GM23338 (cell line): Measurements from ENCODE around the gene SASH1. TPM values are rescaled to one million over a fixed set of nuclear protein-coding genes. Genes with fewer than 3 reads are reported as not detected.

ENCODE experiments used
- ATAC-seq: fragments of 200-7000 bp; cut with Tn5 transposase; 3 replicates; pipeline ENCODE4 v1.9.1; 2020
- DNase-seq: peaks from one replicate; pipeline ENCODE4 v3.0.0-alpha.2; 2015; ENCODE audit warnings: low spot score
- H2AFZ ChIP-seq: fragments of 200-600 bp; sonication (generic); 2 replicates; pipeline ENCODE4 v1.8.0; 2016; ENCODE audit warnings: antibody characterized with exemption, mild to moderate bottlenecking, moderate library complexity
- H3F3A ChIP-seq: fragments of 200-600 bp; sonication (generic); replicated peaks from 2 replicates; pipeline ENCODE4 v1.8.0; 2017; ENCODE audit warnings: antibody characterized with exemption, mixed run types, low read depth
- H3K27ac ChIP-seq: fragments of 200-600 bp; sonication (generic); 2 replicates; pipeline ENCODE4 v1.6.1; 2016; ENCODE audit warnings: low read depth
- H3K27me3 ChIP-seq: fragments of 200-600 bp; sonication (generic); 2 replicates; pipeline ENCODE4 v1.8.0; 2016; ENCODE audit warnings: mild to moderate bottlenecking, mixed run types, moderate library complexity; ENCODE audit not compliant: insufficient read depth
- H3K36me3 ChIP-seq: fragments of 200-600 bp; sonication (generic); 2 replicates; pipeline ENCODE4 v1.8.0; 2016; ENCODE audit warnings: mild to moderate bottlenecking; ENCODE audit not compliant: insufficient read depth
- H3K4me1 ChIP-seq: fragments of 200-600 bp; sonication (generic); 2 replicates; pipeline ENCODE4 v1.8.0; 2016; ENCODE audit warnings: mild to moderate bottlenecking, moderate library complexity; ENCODE audit not compliant: insufficient read depth
- H3K4me2 ChIP-seq: fragments of 200-600 bp; sonication (generic); 2 replicates; pipeline ENCODE4 v1.7.1; 2017; ENCODE audit warnings: mixed run types
- H3K4me3 ChIP-seq: fragments of 200-600 bp; sonication (generic); 2 replicates; pipeline ENCODE4 v1.6.1; 2016; ENCODE audit warnings: mixed run types
- H3K79me2 ChIP-seq: fragments of 200-600 bp; sonication (generic); replicated peaks from 2 replicates; pipeline ENCODE4 v1.8.0; 2017; ENCODE audit warnings: mild to moderate bottlenecking; ENCODE audit not compliant: insufficient read depth
- H3K9me2 ChIP-seq: fragments of 200-600 bp; sonication (generic); 2 replicates; pipeline ENCODE4 v1.8.0; 2017; ENCODE audit not compliant: insufficient read depth
- H4K20me1 ChIP-seq: fragments of 200-600 bp; sonication (generic); replicated peaks from 2 replicates; pipeline ENCODE4 v1.8.0; 2017; ENCODE audit warnings: mild to moderate bottlenecking; ENCODE audit not compliant: insufficient read depth
- H3K27ac Mint-ChIP-seq: 2 replicates; pipeline ENCODE4 v1.8.0; 2020; ENCODE audit warnings: inconsistent platforms, mild to moderate bottlenecking, moderate library complexity, mixed read lengths
- H3K27me3 Mint-ChIP-seq: 3 replicates; pipeline ENCODE4 v1.8.0; 2022; ENCODE audit warnings: low read depth, mild to moderate bottlenecking, moderate library complexity, mixed read lengths, inconsistent platforms; ENCODE audit not compliant: insufficient read depth, poor library complexity
- H3K36me3 Mint-ChIP-seq: 3 replicates; pipeline ENCODE4 v1.8.0; 2021; ENCODE audit warnings: low read depth, mild to moderate bottlenecking, inconsistent platforms, moderate library complexity, mixed read lengths
- H3K4me1 Mint-ChIP-seq: 3 replicates; pipeline ENCODE4 v1.8.0; 2020; ENCODE audit warnings: mild to moderate bottlenecking, inconsistent platforms, mixed read lengths
- H3K4me3 Mint-ChIP-seq: 3 replicates; pipeline ENCODE4 v1.8.0; 2021; ENCODE audit warnings: moderate library complexity, mild to moderate bottlenecking, inconsistent platforms, mixed read lengths
- H3K9me3 Mint-ChIP-seq: 3 replicates; pipeline ENCODE4 v1.8.0; 2020; ENCODE audit warnings: moderate library complexity, mild to moderate bottlenecking, inconsistent platforms, mixed read lengths
- CREB1 ChIP-seq: fragments of 250-450 bp; sonication (Bioruptor Pico); IDR thresholded peaks from 2 replicates; pipeline ENCODE4 v1.5.0; 2020; ENCODE audit warnings: low read depth, mild to moderate bottlenecking, moderate library complexity
- CTCF ChIP-seq, 2 experiments: fragments of 200-600 bp in 1 of 2; sonication (generic) in 1 of 2; conservative IDR thresholded peaks; 2 replicates each; pipeline versions ENCODE4 v1.5.1 to v1.6.1; 2016 to 2017; ENCODE audit warnings: antibody characterized with exemption in 2 of 2, low read depth in 2 of 2, mild to moderate bottlenecking in 2 of 2, moderate library complexity in 1 of 2
- ETS1 ChIP-seq: IDR thresholded peaks from 2 replicates; pipeline ENCODE4 v1.6.1; 2016; ENCODE audit warnings: antibody characterized with exemption
- EZH2phosphoT487 ChIP-seq: fragments of 200-600 bp; sonication (generic); IDR thresholded peaks from one replicate; pipeline ENCODE4 v1.8.1; 2018; ENCODE audit warnings: antibody characterized with exemption; ENCODE audit not compliant: unreplicated experiment
- JUNB ChIP-seq: IDR thresholded peaks from one replicate; pipeline ENCODE4 v1.6.1; 2016; ENCODE audit warnings: antibody characterized with exemption; ENCODE audit not compliant: unreplicated experiment
- POLR2AphosphoS5 ChIP-seq: IDR thresholded peaks from 2 replicates; pipeline ENCODE4 v1.6.1; 2016; ENCODE audit warnings: antibody characterized with exemption, low read depth
- REST ChIP-seq: IDR thresholded peaks from one replicate; pipeline ENCODE4 v1.6.1; 2018; ENCODE audit warnings: antibody characterized with exemption; ENCODE audit not compliant: unreplicated experiment
- STAT1 ChIP-seq: IDR thresholded peaks from one replicate; pipeline ENCODE4 v1.6.1; 2016; ENCODE audit warnings: antibody characterized with exemption; ENCODE audit not compliant: unreplicated experiment
- ZNF114 ChIP-seq: fragments of 250-450 bp; sonication (Bioruptor Pico); IDR thresholded peaks from 2 replicates; pipeline ENCODE4 v1.5.0; 2020; ENCODE audit warnings: mild to moderate bottlenecking, moderate library complexity
- ZNF462 ChIP-seq: fragments of 250-450 bp; sonication (Bioruptor Pico); IDR thresholded peaks from 2 replicates; pipeline ENCODE4 v1.5.0; 2020; ENCODE audit warnings: mild to moderate bottlenecking, moderate library complexity
- polyA plus RNA-seq: library from polyadenylated mRNA; unstranded; fragments of >200 nt; fragmentation: Nextera tagmentation; extraction: Ambion mirVana; gene quantifications from 2 replicates; pipeline ENCODE4 v1.2.1, GENCODE V29; 2016
- total RNA-seq: library from RNA; depleted of rRNA; stranded (reverse); fragments of >200 nt; shearing (Covaris generic); gene quantifications from 2 replicates; pipeline ENCODE4 v1.2.3, GENCODE V29; 2014

SASH1 gene
- total and polyA plus RNA-seq, 2 experiments from 2014 or later, result 8.2 to 30.2 TPM

GRCh38 chr6:148385379-148385778, 42.7 kb downstream of the SASH1 start:
- Mint-ChIP-seq H3K4me1 (peaks cover 39% of the 10 kb centered on the region), H3K27ac (peak overlapping the region; percentile 21; the same call in 1 of the 2 replicates), H3K9me3 (no peaks in the 10 kb centered on the region; the same call in 2 of the 3 replicates), H3K27me3 (peaks cover 10% of the 10 kb centered on the region), H3K36me3 (peaks cover 9% of the 10 kb centered on the region), H3K4me3 (no peak overlapping the region)
- Histone ChIP-seq H3K4me2 (peak overlapping the region; percentile 60), H3K4me3 (no peak overlapping the region), H3K36me3 (no peaks in the 10 kb centered on the region), H4K20me1 (peaks cover 7% of the 10 kb centered on the region; the same call in 1 of the 2 replicates), H3K79me2 (peaks cover 64% of the 10 kb centered on the region), H2AFZ (no peak overlapping the region), H3K27me3 (no peaks in the 10 kb centered on the region), H3K9me2 (no peaks in the 10 kb centered on the region), H3K4me1 (peaks cover 27% of the 10 kb centered on the region), H3K27ac (no peak overlapping the region; the same call in 1 of the 2 replicates), H3F3A (no peaks in the 10 kb centered on the region)
- DNase-seq (peak; percentile 54), ATAC-seq (peak; percentile 60)
- no peak for TF ChIP-seq ZNF462 (CRISPR knock-in tag)
- TF ChIP-seq REST, result no peak
- TF ChIP-seq ETS1, result no peak
- no peak for TF ChIP-seq JUNB
- TF ChIP-seq EZH2phosphoT487, result no peak
- TF ChIP-seq ZNF114 (CRISPR knock-in tag), result no peak
- TF ChIP-seq CTCF (conservative IDR thresholded peaks at IDR 0.05; ENCODE audit: low read depth in 2 of 2), result no peak
- no peak for TF ChIP-seq CREB1 (CRISPR knock-in tag)
- no peak for TF ChIP-seq STAT1
- no peak for TF ChIP-seq POLR2AphosphoS5
